ENCODE measurements around the gene XBP1. TPM values are rescaled to one million over a fixed set of nuclear protein-coding genes. Genes with fewer than 3 reads are reported as not detected.
"Not testable (repeated sequence)": the region's sequence is repeated elsewhere in the genome, so short reads cannot be mapped to it uniquely, and the experiment has no call there.

The XBP1 gene
- total and polyA plus RNA-seq, 2 donors (not counting 1 experiment from before 2014, with no cell fraction given), result 16.8 to 69.8 TPM

DNA sequence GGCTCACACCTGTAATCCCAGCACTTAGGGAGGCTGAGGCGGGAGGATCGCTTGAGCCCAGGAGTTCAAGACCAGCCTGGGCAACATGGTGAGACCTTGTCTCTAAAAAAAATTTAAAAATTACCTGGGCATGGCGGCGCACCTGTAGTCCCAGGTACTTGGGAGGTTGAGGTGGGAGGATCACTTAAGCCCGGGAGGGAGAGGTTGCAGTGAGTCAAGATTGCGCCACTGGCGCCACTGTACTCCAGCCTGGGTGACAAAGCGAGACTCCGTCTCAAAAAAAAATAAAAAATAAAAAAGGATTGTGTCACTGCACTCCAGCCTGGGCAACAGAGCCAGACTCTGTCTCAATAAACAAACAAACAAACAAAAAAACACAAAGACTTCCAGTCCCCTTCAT, 24.1 kb upstream of the XBP1 start:
- CTCF ChIA-PET; H3K27me3 Mint-ChIP-seq; H3K4me1 Mint-ChIP-seq; H3K79me2 ChIP-seq (ENCODE audit: control insufficient read depth, insufficient read depth, low read length); H3K4me1 ChIP-seq (ENCODE audit: control insufficient read depth in 2 of 2, insufficient read depth in 2 of 2, low read length in 2 of 2); H3K36me3 ChIP-seq (replicated peaks in 1 of 2; ENCODE audit: control extremely low read depth in 1 of 2, control insufficient read depth in 1 of 2, extremely low read depth in 1 of 2, insufficient read depth in 2 of 2, low read length in 1 of 2); H3K27me3 ChIP-seq (replicated peaks in 1 of 4; ENCODE audit: control extremely low read depth in 1 of 4, control insufficient read depth in 3 of 4, insufficient read depth in 4 of 4, low read length in 3 of 4); H3K4me3 ChIP-seq (ENCODE audit: control extremely low read depth in 1 of 5, extremely low read depth in 1 of 5, insufficient read depth in 1 of 5, low read depth in 2 of 5, low read length in 4 of 5); H4K20me1 ChIP-seq (ENCODE audit: control insufficient read depth, insufficient read depth, low read length, poor library complexity, severe bottlenecking); intact Hi-C loops (cut with micrococcal nuclease); H3K9me3 ChIP-seq (ENCODE audit: control extremely low read depth in 1 of 3, control insufficient read depth in 2 of 3, insufficient read depth in 1 of 3, low read length in 2 of 3); H2AFZ ChIP-seq (ENCODE audit: insufficient read depth, low read depth, low read length, poor library complexity, severe bottlenecking); H3K9me3 Mint-ChIP-seq (ENCODE audit: insufficient read depth); H3K4me2 ChIP-seq (replicated peaks; ENCODE audit: low read depth, low read length, poor library complexity, severe bottlenecking); H3K27ac ChIP-seq (ENCODE audit: low read length in 2 of 2); H3K4me3 Mint-ChIP-seq; H3K27ac Mint-ChIP-seq; H3K9ac ChIP-seq (ENCODE audit: low read length); POLR2A ChIA-PET; DNase-seq; ATAC-seq (ENCODE audit: low read depth): not testable (repeated sequence)
- 98% methylated on average over 7 of the region's 9 CpGs for WGBS (ENCODE audit: insufficient coverage)

- DNase-seq (no peak), ATAC-seq (ENCODE audit: low read depth) (no peak)
- intact Hi-C loops (cut with micrococcal nuclease), result no loop called here
- Mint-ChIP-seq H3K27ac (no peak overlapping the region), H3K9me3 (ENCODE audit: insufficient read depth) (no peaks in the 10 kb centered on the region), H3K4me3 (no peak overlapping the region), H3K4me1 (peaks cover 21% of the 10 kb centered on the region), H3K27me3 (no peaks in the 10 kb centered on the region)
- H3K9me3 ChIP-seq (ENCODE audit: control extremely low read depth in 1 of 3, control insufficient read depth in 2 of 3, insufficient read depth in 1 of 3, low read length in 2 of 3), result no peaks in the 10 kb centered on the region
- peaks cover 13 to 19% of the 10 kb centered on the region in 2 donors for H3K4me1 ChIP-seq (ENCODE audit: control insufficient read depth in 2 of 2, insufficient read depth in 2 of 2, low read length in 2 of 2)
- H3K36me3 ChIP-seq (replicated peaks in 1 of 2; ENCODE audit: control extremely low read depth in 1 of 2, control insufficient read depth in 1 of 2, extremely low read depth in 1 of 2, insufficient read depth in 2 of 2, low read length in 1 of 2), result no peaks in the 10 kb centered on the region
- 40% methylated on average over 1 of the region's 4 CpGs for WGBS (ENCODE audit: insufficient coverage)
- no peak overlapping the region for H3K4me2 ChIP-seq (replicated peaks; ENCODE audit: low read depth, low read length, poor library complexity, severe bottlenecking)
- H3K79me2 ChIP-seq (ENCODE audit: control insufficient read depth, insufficient read depth, low read length), result no peaks in the 10 kb centered on the region
- no peaks in the 10 kb centered on the region for H4K20me1 ChIP-seq (ENCODE audit: control insufficient read depth, insufficient read depth, low read length, poor library complexity, severe bottlenecking)
- H2AFZ ChIP-seq (ENCODE audit: insufficient read depth, low read depth, low read length, poor library complexity, severe bottlenecking), result no peak overlapping the region
- no peak overlapping the region for H3K9ac ChIP-seq (ENCODE audit: low read length)
- ChIA-PET CTCF (no interaction called here), POLR2A (interaction anchor here (0.6 kb wide), 1 partner anchor 630 kb away, joined by 6 read pairs; no protein-coding TSS in a partner anchor)
- TF ChIP-seq EZH2 (IDR thresholded peaks at IDR 0.05; ENCODE audit: borderline replicate concordance, insufficient read depth, low read depth, low read length, poor library complexity, severe bottlenecking) (no peak), CTCF (IDR thresholded peaks at IDR 0.05) (no peak)
- H3K4me3 ChIP-seq (ENCODE audit: control extremely low read depth in 1 of 5, extremely low read depth in 1 of 5, insufficient read depth in 1 of 5, low read depth in 2 of 5, low read length in 4 of 5), result no peak overlapping the region
- H3K27ac ChIP-seq (ENCODE audit: low read length in 2 of 2), result no peak overlapping the region
- no peaks in the 10 kb centered on the region for H3K27me3 ChIP-seq (replicated peaks in 1 of 4; ENCODE audit: control extremely low read depth in 1 of 4, control insufficient read depth in 3 of 4, insufficient read depth in 4 of 4, low read length in 3 of 4)
These were observed 22.7 kb upstream of the XBP1 start for GRCh38 chr22:28822930-28823551.

Data from B cell (primary cell).